NCI-H1092 treated with DMSO at 0.1 percent for 48 hours (cell line): ENCODE results near the gene MEF2B.
"Not testable (repeated sequence)": the region's sequence is repeated elsewhere in the genome, so short reads cannot be mapped to it uniquely, and the experiment has no call there.

Source experiments
- DNase-seq: peaks from one replicate; lab custom pipeline; 2025; lab: John Stamatoyannopoulos, UW

The MEF2B gene

GRCh38 chr19:19192910-19193423 lies 22.9 kb upstream of the MEF2B start:
- no peak for DNase-seq

GRCh38 chr19:19192078-19192882 lies 22.2 kb upstream of the MEF2B start, which contains the start of the genes BORCS8 and RFXANK:
TSS of gene BORCS8 (minus strand) at chr19:19192152. CDS start at chr19:19192117, 35 bp downstream.
TSS of gene RFXANK (plus strand) at chr19:19192258. CDS start at chr19:19193947, 1,689 bp downstream.
- DNase-seq: peak; percentile 97

- DNase-seq: no peak
These were observed 21.7 kb upstream of the MEF2B start for GRCh38 chr19:19191768-19192077.

DNA sequence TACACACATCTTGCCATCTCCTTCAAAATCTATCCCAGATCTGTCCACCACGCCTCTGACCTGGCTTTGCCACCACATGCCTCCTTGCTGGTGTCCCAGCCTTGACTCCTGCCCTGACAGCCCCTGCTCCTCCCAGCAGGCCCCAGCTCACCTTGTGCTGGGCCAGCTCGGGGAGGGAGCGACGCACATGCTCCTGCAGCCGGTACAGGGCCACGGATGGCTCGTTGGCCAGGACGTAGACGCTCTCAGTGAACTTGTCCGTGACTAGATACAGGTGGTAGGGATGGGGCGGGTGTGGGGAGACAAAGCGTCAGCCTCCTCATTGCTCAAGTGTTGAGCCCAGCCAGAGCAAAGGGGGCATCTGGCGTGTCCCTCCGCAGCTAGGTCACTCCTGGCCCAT lies 16.7 kb upstream of the MEF2B start:
- DNase-seq: no peak

GRCh38 chr19:19185853-19186740 lies 16.0 kb upstream of the MEF2B start:
- no peak for DNase-seq

- no peak for DNase-seq
These were observed 11.5 kb upstream of the MEF2B start for GRCh38 chr19:19181488-19181998.

DNA sequence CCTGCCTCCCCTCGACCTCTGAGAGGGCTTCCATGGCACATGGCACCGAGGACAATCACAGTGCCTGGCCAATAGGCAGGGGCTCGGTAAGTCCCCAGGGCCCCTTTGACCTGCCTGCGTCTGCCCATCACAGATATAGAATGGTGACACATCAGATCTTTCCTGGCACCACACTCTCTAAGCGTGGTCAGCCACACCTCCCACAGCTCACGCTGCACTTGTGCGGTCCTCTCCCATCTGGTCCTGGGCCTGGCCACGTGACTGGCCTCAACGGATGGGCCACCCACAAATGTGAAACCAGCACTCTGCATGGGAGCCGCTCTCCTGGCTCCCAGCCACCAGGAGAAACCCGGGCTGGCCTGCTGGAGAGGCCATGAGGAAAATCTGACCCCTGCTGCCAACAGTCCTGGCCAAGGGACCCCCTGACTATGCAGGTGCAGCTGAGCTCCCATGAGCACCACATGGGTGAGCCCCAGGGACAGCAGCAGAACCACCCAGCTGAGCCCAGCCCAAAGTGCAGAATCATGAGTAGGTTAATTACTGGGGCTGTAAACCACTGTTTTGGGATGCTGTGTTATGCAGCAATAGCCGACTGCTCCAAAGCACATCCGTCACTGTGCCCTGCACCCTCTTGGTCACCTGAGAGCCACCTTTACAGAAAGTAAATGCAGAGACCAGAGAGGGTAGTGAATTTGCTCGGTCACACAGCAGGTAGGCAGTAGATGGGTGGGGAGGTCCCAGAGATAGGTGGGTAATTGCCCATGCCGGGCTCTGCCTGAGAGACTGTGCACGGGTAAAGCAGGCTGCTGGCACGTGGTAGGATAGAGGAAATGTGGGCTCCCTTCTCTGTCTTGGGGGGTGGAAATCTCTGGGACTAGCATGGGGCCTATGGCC lies 9.7 kb upstream of the MEF2B start:
- no peak for DNase-seq

DNA sequence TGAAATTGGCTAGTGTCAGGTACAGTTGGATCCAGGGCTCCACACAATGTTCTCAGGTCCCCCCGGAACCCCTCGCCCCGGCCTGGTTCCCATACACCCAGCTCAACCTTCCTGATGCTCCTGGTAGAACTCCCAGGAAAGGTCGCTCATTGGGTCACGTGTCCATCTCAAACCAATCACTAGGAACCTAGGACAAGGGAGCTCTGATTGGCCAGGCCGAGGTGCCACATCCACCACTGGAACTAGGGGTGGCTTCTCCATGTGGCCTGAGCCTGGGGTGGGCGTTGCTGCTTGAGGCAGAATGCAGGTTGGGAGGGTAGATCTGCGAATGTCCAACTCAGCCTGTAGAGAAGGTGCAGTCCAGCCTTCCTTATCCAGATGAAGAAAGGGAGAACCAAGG lies 6.9 kb upstream of the MEF2B start:
- no peak for DNase-seq

- not testable (repeated sequence) for DNase-seq
These were observed 3.2 kb upstream of the MEF2B start for GRCh38 chr19:19173243-19173642.

- no peak for DNase-seq
These were observed 1.9 kb upstream of the MEF2B start for GRCh38 chr19:19171821-19172532.

- no peak for DNase-seq
These were observed 1.0 kb upstream of the MEF2B start for GRCh38 chr19:19170873-19171672.

DNA sequence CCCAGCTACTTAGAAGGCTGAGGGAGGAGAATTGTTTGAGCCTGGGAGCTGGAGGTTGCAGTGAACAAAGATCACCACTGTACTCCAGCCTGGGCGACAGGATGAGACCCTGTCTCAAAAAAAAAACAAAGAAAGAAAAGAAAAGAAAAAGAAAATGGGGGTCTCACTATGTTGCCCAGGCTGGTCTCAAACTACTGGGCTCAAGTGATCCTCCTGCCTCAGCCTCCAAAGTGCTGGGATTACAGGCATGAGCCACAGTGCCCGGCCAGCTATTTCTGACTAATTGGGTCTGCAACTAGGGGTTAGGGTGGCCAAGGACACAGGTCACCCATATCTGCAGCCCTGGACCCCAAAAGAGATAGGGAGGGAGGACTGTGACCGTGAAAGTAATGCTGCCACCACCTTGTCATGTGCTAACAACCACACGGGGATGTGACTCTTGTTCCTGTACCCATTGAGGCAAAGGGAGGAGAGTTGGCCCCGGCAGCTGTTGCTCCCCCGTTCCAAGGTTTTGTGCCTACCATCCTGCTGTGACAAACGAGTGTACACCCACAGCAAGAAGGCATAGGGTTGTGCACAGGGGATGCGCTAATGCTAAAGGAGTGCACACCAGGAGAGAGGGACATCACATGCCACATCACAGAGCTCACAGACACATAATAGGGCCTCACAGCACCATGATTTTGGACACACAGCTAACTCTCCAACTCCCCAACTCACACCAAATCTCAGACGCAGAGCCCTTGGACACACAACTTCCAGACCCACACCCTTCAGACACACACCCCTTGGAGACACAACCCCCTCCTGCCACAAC lies 619 bp downstream of the MEF2B start:
- DNase-seq: no peak

DNA sequence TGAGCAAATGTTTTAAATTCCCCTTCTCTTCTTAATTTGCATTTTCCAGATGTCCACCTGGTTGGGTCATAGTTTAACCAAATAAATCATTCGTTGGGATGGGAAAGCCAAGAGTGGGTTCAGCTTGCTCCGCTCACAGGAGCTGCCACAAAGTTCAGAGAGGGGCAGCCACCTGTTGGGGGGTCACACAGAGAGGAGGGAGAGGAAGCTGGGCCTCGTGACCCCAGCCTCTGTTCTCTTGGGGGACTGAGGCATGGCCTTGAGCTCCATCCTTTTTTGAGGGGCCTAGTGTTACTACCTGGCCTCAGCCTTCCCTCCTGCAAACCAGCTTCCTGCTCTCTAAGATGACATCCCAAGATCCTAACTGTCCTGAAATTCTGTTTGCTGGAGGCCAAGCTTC lies 2.5 kb downstream of the MEF2B start:
- no peak for DNase-seq

- no peak for DNase-seq
These were observed 4.7 kb downstream of the MEF2B start for GRCh38 chr19:19165396-19165795.

DNA sequence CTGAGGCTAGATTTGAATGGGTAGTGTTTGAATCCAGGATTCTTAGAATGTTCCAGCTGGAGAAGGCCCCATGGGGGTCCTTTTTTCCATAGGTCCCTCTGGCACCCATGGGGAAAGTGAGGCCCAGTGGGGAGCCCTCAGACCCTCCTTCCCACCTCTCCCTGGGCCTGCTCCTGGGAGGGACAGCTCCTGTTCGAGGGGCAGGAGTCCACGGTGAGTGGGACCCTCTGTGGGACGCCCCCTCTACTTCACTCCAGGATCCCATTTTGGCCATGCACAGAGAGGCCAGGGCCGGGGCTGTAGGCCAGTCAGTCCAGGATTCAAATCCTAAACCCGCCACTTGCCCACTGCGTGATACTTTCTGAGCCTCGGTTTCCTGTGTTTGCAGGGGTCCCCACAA lies 7.6 kb downstream of the MEF2B start:
- DNase-seq: no peak

GRCh38 chr19:19160461-19161035 lies 9.5 kb downstream of the MEF2B start:
- DNase-seq: no peak

- DNase-seq: no peak
These were observed 10.5 kb downstream of the MEF2B start for GRCh38 chr19:19159534-19159933.

DNA sequence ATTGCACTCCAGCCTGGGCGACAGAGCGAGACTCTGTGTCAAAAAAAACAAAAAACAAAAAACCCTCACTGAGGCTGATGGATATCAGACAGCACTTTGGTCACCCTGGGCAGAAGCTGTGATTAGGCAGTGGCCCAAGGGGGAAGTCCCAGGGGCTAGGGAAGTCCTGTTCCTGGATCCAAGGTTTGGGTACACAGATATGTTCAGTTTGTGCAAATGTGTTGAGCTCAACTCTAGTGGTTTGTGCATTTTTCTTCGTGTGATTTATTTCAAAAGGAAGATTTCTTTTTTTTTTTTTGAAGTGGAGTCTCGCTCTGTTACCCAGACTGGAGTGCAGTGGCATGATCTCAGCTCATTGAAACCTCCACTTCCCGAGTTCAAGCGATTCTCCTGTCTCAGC lies 12.3 kb downstream of the MEF2B start:
- DNase-seq: no peak
